ENCODE measurements around the gene LMAN2L. TPM values are rescaled to one million over a fixed set of nuclear protein-coding genes. Genes with fewer than 3 reads are reported as not detected.

Gene LMAN2L
- total RNA-seq, 1 experiment from 2014 or later = 24.0 TPM

DNA sequence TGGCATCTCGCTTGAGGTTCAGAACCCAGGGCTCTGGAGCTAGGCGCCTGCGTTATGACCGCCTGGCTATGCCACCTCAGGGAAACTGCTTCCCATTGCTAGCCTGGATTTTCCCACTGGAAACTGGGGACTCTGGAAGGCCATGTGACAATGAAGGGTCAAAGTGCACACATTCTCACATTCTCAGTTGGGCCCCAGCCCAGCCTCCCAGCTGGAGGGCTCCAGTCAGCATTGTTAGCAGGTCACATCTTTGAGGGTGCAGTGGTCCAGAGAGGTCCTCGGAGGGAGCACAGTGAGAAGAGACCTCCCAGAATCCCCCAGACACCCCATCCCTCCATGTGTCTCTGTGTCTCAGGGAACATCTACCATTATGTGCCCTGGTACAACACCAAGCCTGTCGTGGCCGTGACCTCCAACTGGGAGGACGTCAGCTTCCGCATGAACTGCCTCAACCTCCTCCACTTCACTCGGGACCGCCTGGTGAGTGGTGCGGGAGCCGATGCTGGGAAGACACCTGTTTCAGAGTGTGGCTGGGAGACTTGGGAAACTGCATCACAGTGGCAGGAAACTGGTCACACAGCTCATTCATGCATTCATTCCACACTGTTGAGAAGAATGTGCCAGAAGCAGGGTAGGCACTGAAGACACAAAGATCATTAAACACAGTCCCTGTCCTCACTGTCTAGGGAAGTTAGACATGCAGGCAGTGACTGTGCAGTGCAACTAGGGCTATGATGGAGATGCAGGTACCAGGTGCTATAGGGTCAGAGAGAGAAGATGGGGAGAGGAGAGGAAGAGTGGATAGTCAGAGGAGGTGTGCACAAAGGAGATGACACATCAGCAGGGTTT, 55.7 kb downstream of the LMAN2L start:
- BruUV-seq (replicated peaks) = no TSS peak
- intact Hi-C loops (cut with micrococcal nuclease; ENCODE audit: unreplicated experiment) = no loop called here
- H3K27ac ChIP-seq (ENCODE audit: low read depth, low read length, poor library complexity, severe bottlenecking) = no peak overlapping the region
- no peaks in the 10 kb centered on the region for H3K4me1 ChIP-seq (ENCODE audit: insufficient read depth, low read length, poor library complexity, severe bottlenecking)
- ChIA-PET POLR2A (ENCODE audit: low non-redundant PET) (interaction anchor here (0.6 kb wide), 1 partner anchor 64 kb away, joined by 14 read pairs; no protein-coding TSS in a partner anchor), CTCF (no interaction called here)
- no peak for DNase-seq (ENCODE audit: low spot score)
- H3K4me3 ChIP-seq (ENCODE audit: low read depth, low read length, poor library complexity, severe bottlenecking) = no peak overlapping the region
- no peaks in the 10 kb centered on the region for H3K36me3 ChIP-seq (ENCODE audit: insufficient read depth, low read length, poor library complexity, severe bottlenecking)
- no peak for TF ChIP-seq EZH2 (IDR thresholded peaks at IDR 0.05; ENCODE audit: borderline replicate concordance, low read depth, low read length, poor library complexity, severe bottlenecking)
- TF ChIP-seq, protein P1, sequence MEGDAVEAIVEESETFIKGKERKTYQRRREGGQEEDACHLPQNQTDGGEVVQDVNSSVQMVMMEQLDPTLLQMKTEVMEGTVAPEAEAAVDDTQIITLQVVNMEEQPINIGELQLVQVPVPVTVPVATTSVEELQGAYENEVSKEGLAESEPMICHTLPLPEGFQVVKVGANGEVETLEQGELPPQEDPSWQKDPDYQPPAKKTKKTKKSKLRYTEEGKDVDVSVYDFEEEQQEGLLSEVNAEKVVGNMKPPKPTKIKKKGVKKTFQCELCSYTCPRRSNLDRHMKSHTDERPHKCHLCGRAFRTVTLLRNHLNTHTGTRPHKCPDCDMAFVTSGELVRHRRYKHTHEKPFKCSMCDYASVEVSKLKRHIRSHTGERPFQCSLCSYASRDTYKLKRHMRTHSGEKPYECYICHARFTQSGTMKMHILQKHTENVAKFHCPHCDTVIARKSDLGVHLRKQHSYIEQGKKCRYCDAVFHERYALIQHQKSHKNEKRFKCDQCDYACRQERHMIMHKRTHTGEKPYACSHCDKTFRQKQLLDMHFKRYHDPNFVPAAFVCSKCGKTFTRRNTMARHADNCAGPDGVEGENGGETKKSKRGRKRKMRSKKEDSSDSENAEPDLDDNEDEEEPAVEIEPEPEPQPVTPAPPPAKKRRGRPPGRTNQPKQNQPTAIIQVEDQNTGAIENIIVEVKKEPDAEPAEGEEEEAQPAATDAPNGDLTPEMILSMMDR (conservative IDR thresholded peaks at IDR 0.05; ENCODE audit: low read depth, low read length) = no peak
- H3K9me3 ChIP-seq (ENCODE audit: low read depth, low read length, poor library complexity, severe bottlenecking) = no peaks in the 10 kb centered on the region
- no peaks in the 10 kb centered on the region for H3K27me3 ChIP-seq (replicated peaks; ENCODE audit: insufficient read depth, low read depth, low read length, poor library complexity)

DNA sequence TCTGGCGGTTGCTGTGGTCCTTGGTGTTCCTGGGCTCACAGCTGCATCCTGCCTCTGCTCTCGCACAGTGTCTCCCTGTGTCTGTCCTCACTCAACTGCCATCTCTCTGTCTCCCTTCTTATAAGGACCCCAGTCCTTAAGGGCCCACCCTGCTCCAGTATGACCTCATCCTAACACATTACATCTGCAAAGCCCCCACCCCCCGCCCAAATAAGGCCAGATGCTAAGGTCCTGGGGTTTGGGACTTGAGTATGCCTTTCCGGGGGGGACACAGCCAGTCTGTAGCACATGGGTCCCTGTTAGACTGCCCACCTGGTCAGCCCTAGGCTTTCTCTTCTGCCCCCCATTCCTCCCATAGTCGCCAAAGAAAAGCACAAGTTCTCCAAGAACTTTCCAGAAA, 56.6 kb downstream of the LMAN2L start:
- intact Hi-C loops (cut with micrococcal nuclease; ENCODE audit: unreplicated experiment) = no loop called here
- Histone ChIP-seq H3K4me1 (ENCODE audit: insufficient read depth, low read length, poor library complexity, severe bottlenecking) (no peaks in the 10 kb centered on the region), H3K27ac (ENCODE audit: low read depth, low read length, poor library complexity, severe bottlenecking) (no peak overlapping the region), H3K36me3 (ENCODE audit: insufficient read depth, low read length, poor library complexity, severe bottlenecking) (no peaks in the 10 kb centered on the region), H3K4me3 (ENCODE audit: low read depth, low read length, poor library complexity, severe bottlenecking) (no peak overlapping the region), H3K9me3 (ENCODE audit: low read depth, low read length, poor library complexity, severe bottlenecking) (no peaks in the 10 kb centered on the region), H3K27me3 (replicated peaks; ENCODE audit: insufficient read depth, low read depth, low read length, poor library complexity) (no peaks in the 10 kb centered on the region)
- DNase-seq (ENCODE audit: low spot score) = no peak
- BruUV-seq (replicated peaks) = no TSS peak
- ChIA-PET POLR2A (ENCODE audit: low non-redundant PET) (interaction anchor here (0.6 kb wide), 1 partner anchor 65 kb away, joined by 14 read pairs; no protein-coding TSS in a partner anchor), CTCF (no interaction called here)
- TF ChIP-seq EZH2 (IDR thresholded peaks at IDR 0.05; ENCODE audit: borderline replicate concordance, low read depth, low read length, poor library complexity, severe bottlenecking) = no peak
- TF ChIP-seq, protein P1 (conservative IDR thresholded peaks at IDR 0.05; ENCODE audit: low read depth, low read length) = no peak

DNA sequence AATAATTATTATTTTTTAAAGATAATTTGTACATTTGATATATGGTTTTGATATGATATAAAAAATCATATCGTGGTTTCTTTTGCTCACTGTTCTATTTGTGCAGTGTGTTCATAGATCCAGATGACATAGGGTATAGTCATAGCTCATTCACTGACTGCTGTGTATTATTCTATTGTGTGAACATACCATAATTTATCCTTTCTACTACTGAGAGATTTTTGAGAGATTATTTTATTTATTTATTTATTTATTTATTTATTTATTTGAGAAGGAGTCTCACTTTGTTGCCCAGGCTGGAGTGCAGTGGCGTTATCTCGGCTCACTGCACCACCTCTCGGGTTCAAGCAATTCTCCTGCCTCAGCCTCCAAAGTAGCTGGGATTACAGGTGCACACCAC, 58.3 kb downstream of the LMAN2L start:
- DNase-seq (ENCODE audit: low spot score) = no peak
- intact Hi-C loops (cut with micrococcal nuclease; ENCODE audit: unreplicated experiment) = no loop called here
- H3K27ac ChIP-seq (ENCODE audit: low read depth, low read length, poor library complexity, severe bottlenecking) = no peak overlapping the region
- POLR2A ChIA-PET (ENCODE audit: low non-redundant PET) = no interaction called here
- H3K36me3 ChIP-seq (ENCODE audit: insufficient read depth, low read length, poor library complexity, severe bottlenecking) = no peaks in the 10 kb centered on the region
- H3K4me3 ChIP-seq (ENCODE audit: low read depth, low read length, poor library complexity, severe bottlenecking) = no peak overlapping the region
- no peaks in the 10 kb centered on the region for H3K9me3 ChIP-seq (ENCODE audit: low read depth, low read length, poor library complexity, severe bottlenecking)
- CTCF ChIA-PET = no interaction called here
- BruUV-seq (replicated peaks) = no TSS peak
- no peaks in the 10 kb centered on the region for H3K27me3 ChIP-seq (replicated peaks; ENCODE audit: insufficient read depth, low read depth, low read length, poor library complexity)
- TF ChIP-seq, protein P1 (conservative IDR thresholded peaks at IDR 0.05; ENCODE audit: low read depth, low read length) = no peak
- TF ChIP-seq EZH2 (IDR thresholded peaks at IDR 0.05; ENCODE audit: borderline replicate concordance, low read depth, low read length, poor library complexity, severe bottlenecking) = no peak
- no peaks in the 10 kb centered on the region for H3K4me1 ChIP-seq (ENCODE audit: insufficient read depth, low read length, poor library complexity, severe bottlenecking)

Measured in A673 (cell line).